NCI-H2107 treated with DMSO at 0.1 percent for 48 hours (cell line): ENCODE measurements around the gene CLSTN2.
A peak's percentile ranks its signal among the peaks of the same experiment; 100 is the strongest.

Experiments
- DNase-seq: peaks from one replicate; lab custom pipeline; 2025; ENCODE audit not compliant: unreplicated experiment; lab: John Stamatoyannopoulos, UW

CLSTN2 gene

GRCh38 chr3:140145528-140145927 is 210.5 kb downstream of the CLSTN2 start:
- DNase-seq: no peak

GRCh38 chr3:140146668-140147067 is 211.7 kb downstream of the CLSTN2 start:
- DNase-seq: no peak

GRCh38 chr3:140147965-140148490 is 213.0 kb downstream of the CLSTN2 start:
- no peak for DNase-seq

GRCh38 chr3:140148824-140149390 is 213.9 kb downstream of the CLSTN2 start:
- DNase-seq: no peak

- DNase-seq: no peak
These were observed 216.3 kb downstream of the CLSTN2 start for GRCh38 chr3:140151321-140151720.

GRCh38 chr3:140152851-140153639 is 218.1 kb downstream of the CLSTN2 start:
- peak; percentile 28 for DNase-seq

GRCh38 chr3:140153736-140154135 is 218.8 kb downstream of the CLSTN2 start:
- no peak for DNase-seq

- DNase-seq: no peak
These were observed 222.2 kb downstream of the CLSTN2 start for GRCh38 chr3:140157161-140157560.

GRCh38 chr3:140159646-140160045 is 224.7 kb downstream of the CLSTN2 start:
- DNase-seq: no peak

GRCh38 chr3:140160553-140160952 is 225.6 kb downstream of the CLSTN2 start:
- no peak for DNase-seq

- DNase-seq: no peak
These were observed 227.6 kb downstream of the CLSTN2 start for GRCh38 chr3:140162551-140162950.

GRCh38 chr3:140163159-140163763 is 228.3 kb downstream of the CLSTN2 start:
- no peak for DNase-seq

GRCh38 chr3:140164156-140164555 is 229.2 kb downstream of the CLSTN2 start:
- DNase-seq: no peak

GRCh38 chr3:140164922-140165590 is 230.1 kb downstream of the CLSTN2 start:
- DNase-seq: no peak

- DNase-seq: no peak
These were observed 230.8 kb downstream of the CLSTN2 start for GRCh38 chr3:140165781-140166180.

GRCh38 chr3:140166861-140167599 is 232.0 kb downstream of the CLSTN2 start:
- no peak for DNase-seq

GRCh38 chr3:140167600-140168281 is 232.8 kb downstream of the CLSTN2 start:
- no peak for DNase-seq

GRCh38 chr3:140170612-140171011 is 235.6 kb downstream of the CLSTN2 start:
- DNase-seq: no peak

- DNase-seq: no peak
These were observed 241.5 kb downstream of the CLSTN2 start for GRCh38 chr3:140176526-140176925.

- DNase-seq: no peak
These were observed 243.0 kb downstream of the CLSTN2 start for GRCh38 chr3:140177943-140178342.
